Pancreas (tissue), 10 donors: ENCODE results near the gene RAB24. TPM values are rescaled to one million over a fixed set of nuclear protein-coding genes. Genes with fewer than 3 reads are reported as not detected.

Experiments used
- ATAC-seq, 4 donors: fragments of 200-7000 bp; cut with Tn5 transposase; one replicate each; pipeline versions ENCODE4 v1.8.0 to v1.9.1; 2020; ENCODE audit warnings: mild to moderate bottlenecking in 4 of 4, moderate library complexity in 4 of 4
- DNase-seq, 6 donors: peaks; one replicate each; pipeline ENCODE4 v3.0.0-alpha.2; 2020
- FAIRE-seq: peaks from 2 replicates; lab custom pipeline; 2012; peaks lifted over from hg19 to GRCh38; lab: Jason Lieb, UNC
- H3K27ac ChIP-seq, 4 donors: fragments of 200-600 bp; sonication (generic); 1 replicate in 3 of 4; 2 replicates in 1 of 4; pipeline versions ENCODE4 v1.5.0 to v1.8.0; 2020
- H3K27me3 ChIP-seq, 4 donors: fragments of 200-600 bp; one replicate each; pipeline ENCODE4 v1.8.0; 2021
- H3K36me3 ChIP-seq, 3 donors: fragments of 200-600 bp; sonication (generic) in 1 of 3; one replicate each; pipeline versions ENCODE4 v1.5.0 to v1.8.0; 2020 to 2021
- H3K4me1 ChIP-seq, 3 donors: fragments of 200-600 bp; one replicate each; pipeline ENCODE4 v1.8.0; 2021
- H3K4me3 ChIP-seq, 4 donors: fragments of 200-600 bp; sonication (generic) in 2 of 4; one replicate each; pipeline versions ENCODE4 v1.5.0 to v1.8.0; 2020 to 2021
- H3K9me3 ChIP-seq, 4 donors: fragments of 200-600 bp; one replicate each; pipeline ENCODE4 v1.8.0; 2021
- WGBS, 2 donors: extraction: QIAGEN DNeasy Blood & Tissue Kit; methylation state at CpG; one replicate each; pipeline ENCODE4 v1.1.7; 2013; 5-methylcytosine and 5-hydroxymethylcytosine counted together
- intact Hi-C, 3 donors: fragments of 100-400 bp; cut with DNase I; formaldehyde crosslinking; loops; one replicate each; pipeline versions ENCODE4 v1.11.1 to v1.14.2; 2022
- polyA plus RNA-seq, 2 donors: library from polyadenylated mRNA; stranded (reverse); fragments of 200-250 nt; gene quantifications; one replicate each; pipeline ENCODE4 v1.2.3, GENCODE V29; 2013
- total RNA-seq, 6 donors: library from RNA; stranded (reverse); fragmentation: NEBNext Ultra II Directional in 4 of 6; extraction: Animal tissue kit (Norgen Biotek cat#: 25700) in 4 of 6; gene quantifications; one replicate each; pipeline versions ENCODE4 v1.2.1 to v1.2.4, GENCODE V29; 2021 to 2023
- TF ChIP-seq, protein P1 (sequence below), 4 donors: fragments of 200-600 bp; sonication (generic) in 3 of 4; IDR thresholded peaks; one replicate each; pipeline versions ENCODE4 v1.5.0 to v1.8.0; 2021; ENCODE audit warnings: antibody characterized with exemption in 4 of 4
- donor health status: healthy with polysubstance abuse.
- donor health status: DM: no; HTN: no; CAD: no; lungs with moderate emphysema.
- donor health status: DM: no; HTN: no; CAD: no.
- donor health status: control.
- donor health status: control.
- donor health status: Bipolar disorder and iron deficiency.
- donor health status: DM: yes; HTN: yes; CAD: no.
- donor health status: DM: no; HTN: no; CAD: no.
- donor health status: DM: no; HTN: no; CAD: no.
- donor health status: DM: yes; HTN: yes; CAD: no.

RAB24 gene
- total and polyA plus RNA-seq, 8 donors, result 34.5 to 160 (median 38.6) TPM

DNA sequence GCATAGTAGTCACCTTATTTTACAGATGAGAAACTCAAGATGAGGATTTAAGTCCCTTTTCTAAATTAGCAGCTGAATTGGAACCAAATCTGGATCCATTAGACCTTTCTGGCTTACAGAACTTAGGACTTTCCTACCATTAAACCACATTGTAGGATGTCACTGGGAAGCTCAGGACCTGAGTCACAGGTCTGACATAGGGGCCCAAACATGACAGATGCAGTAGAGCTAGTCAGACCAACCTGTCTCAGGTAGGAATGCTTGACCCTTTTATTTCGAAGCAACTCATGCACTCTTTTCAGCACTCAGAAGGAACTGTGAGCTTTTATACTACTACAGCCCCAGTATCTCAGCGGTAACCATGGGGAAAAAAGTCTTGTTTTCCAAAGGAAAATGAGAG, 2.6 kb downstream of the RAB24 start:
- Histone ChIP-seq H3K27me3 (no peaks in the 10 kb centered on the region), H3K4me3 (peak overlapping the region in 1 of 4 donors; percentile 8), H3K27ac (peak overlapping the region; percentile 85 to 89 (median 86)), H3K36me3 (peaks cover 0 to 2% (median 0%) of the 10 kb centered on the region in 3 donors), H3K4me1 (peaks cover 27 to 47% (median 30%) of the 10 kb centered on the region in 3 donors), H3K9me3 (no peaks in the 10 kb centered on the region)
- TF ChIP-seq, protein P1, sequence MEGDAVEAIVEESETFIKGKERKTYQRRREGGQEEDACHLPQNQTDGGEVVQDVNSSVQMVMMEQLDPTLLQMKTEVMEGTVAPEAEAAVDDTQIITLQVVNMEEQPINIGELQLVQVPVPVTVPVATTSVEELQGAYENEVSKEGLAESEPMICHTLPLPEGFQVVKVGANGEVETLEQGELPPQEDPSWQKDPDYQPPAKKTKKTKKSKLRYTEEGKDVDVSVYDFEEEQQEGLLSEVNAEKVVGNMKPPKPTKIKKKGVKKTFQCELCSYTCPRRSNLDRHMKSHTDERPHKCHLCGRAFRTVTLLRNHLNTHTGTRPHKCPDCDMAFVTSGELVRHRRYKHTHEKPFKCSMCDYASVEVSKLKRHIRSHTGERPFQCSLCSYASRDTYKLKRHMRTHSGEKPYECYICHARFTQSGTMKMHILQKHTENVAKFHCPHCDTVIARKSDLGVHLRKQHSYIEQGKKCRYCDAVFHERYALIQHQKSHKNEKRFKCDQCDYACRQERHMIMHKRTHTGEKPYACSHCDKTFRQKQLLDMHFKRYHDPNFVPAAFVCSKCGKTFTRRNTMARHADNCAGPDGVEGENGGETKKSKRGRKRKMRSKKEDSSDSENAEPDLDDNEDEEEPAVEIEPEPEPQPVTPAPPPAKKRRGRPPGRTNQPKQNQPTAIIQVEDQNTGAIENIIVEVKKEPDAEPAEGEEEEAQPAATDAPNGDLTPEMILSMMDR (IDR thresholded peaks at IDR 0.05), result no peak
- intact Hi-C loops, result loop anchor here in 1 of 3 donors (10.0 kb wide), 1 partner anchor 186 kb away; no protein-coding TSS in a partner anchor
- FAIRE-seq, result no peak
- 63 to 75% methylated on average over 2 of the region's 2 CpGs for WGBS, 2 donors
- DNase-seq, result no peak
- ATAC-seq, result no peak

DNA sequence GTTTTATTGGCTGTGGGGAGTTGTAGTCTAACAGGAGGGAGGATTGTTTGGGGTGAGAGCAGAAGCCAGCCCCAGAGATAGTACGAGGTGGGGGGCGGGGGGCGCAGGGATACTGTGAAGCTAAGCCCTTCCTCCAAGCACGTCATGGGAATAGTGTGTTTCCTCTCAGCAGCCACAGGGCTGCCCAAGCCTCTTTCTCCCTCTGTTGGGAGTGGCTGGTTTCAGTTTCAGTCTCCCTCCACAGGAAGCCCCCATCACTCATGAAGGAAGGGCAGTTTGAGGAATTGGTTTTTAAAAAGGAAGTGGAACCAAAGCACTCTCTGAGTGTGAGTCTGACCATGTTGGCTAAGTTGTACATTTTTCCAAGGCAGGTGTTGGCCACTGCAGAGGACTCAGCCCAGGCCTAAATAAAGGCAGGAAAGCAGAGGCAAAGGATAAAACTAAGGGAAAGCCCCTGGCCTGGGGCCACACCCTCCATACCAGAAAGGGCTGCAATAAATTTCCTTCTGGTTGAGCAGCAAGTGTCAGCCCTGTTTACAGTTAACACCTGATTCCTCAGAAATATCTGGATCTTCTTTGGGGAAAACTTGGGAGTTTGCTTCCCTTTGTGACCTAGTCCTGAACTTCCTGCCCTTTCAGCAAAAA, 3.2 kb downstream of the RAB24 start:
- TF ChIP-seq, protein P1 (IDR thresholded peaks at IDR 0.05), result no peak
- no peaks in the 10 kb centered on the region for H3K9me3 ChIP-seq
- peak overlapping the region; percentile 85 to 89 (median 86) for H3K27ac ChIP-seq
- H3K27me3 ChIP-seq, result no peaks in the 10 kb centered on the region
- peak in 2 of 4 donors; percentile 11 to 16 for ATAC-seq
- DNase-seq, result peak in 1 of 6 donors; percentile 68
- peaks cover 23 to 45% (median 26%) of the 10 kb centered on the region in 3 donors for H3K4me1 ChIP-seq
- H3K4me3 ChIP-seq, result no peak overlapping the region
- WGBS, 2 donors, result 59 to 64% methylated on average over 4 of the region's 4 CpGs
- intact Hi-C loops, result loop anchor here in 1 of 3 donors (10.0 kb wide), 1 partner anchor 186 kb away; no protein-coding TSS in a partner anchor
- peaks cover 0 to 8% (median 0%) of the 10 kb centered on the region in 3 donors for H3K36me3 ChIP-seq
- FAIRE-seq, result no peak

DNA sequence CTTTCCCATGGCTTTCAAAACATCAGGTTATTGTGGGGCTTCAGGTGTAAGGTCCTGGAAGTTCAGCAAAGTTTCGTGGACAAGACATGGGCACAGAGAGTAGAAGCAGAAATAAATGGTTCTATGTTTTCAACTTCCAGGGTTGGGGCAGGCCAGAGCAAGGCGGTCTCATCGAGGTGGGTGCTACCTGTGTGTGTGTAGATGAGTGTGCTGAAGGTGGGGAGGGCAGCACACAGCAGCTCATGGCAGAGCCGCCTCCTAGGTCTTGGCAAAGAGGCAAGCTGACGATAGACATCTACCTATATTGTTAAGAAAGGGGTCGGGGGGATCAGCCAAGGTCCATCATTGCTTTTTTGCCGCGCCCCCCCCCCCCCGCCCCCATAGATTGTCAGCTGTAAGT, 3.8 kb downstream of the RAB24 start:
- H3K36me3 ChIP-seq, result peaks cover 0 to 15% (median 4%) of the 10 kb centered on the region in 3 donors
- H3K27ac ChIP-seq, result peak overlapping the region in 2 of 4 donors; percentile 85 to 89
- H3K9me3 ChIP-seq, result no peaks in the 10 kb centered on the region
- FAIRE-seq (no peak), ATAC-seq (no peak), DNase-seq (no peak)
- intact Hi-C loops, result loop anchor here in 2 of 3 donors (10.0 kb wide), 2 partner anchors 165 to 185 kb away; partner anchors contain the start of gene NSD1 (in 1 of the 2)
- no peaks in the 10 kb centered on the region for H3K27me3 ChIP-seq
- peaks cover 20 to 39% (median 22%) of the 10 kb centered on the region in 3 donors for H3K4me1 ChIP-seq
- WGBS, 2 donors, result 82 to 84% methylated on average over 9 of the region's 9 CpGs
- TF ChIP-seq, protein P1 (IDR thresholded peaks at IDR 0.05), result no peak
- H3K4me3 ChIP-seq, result no peak overlapping the region

DNA sequence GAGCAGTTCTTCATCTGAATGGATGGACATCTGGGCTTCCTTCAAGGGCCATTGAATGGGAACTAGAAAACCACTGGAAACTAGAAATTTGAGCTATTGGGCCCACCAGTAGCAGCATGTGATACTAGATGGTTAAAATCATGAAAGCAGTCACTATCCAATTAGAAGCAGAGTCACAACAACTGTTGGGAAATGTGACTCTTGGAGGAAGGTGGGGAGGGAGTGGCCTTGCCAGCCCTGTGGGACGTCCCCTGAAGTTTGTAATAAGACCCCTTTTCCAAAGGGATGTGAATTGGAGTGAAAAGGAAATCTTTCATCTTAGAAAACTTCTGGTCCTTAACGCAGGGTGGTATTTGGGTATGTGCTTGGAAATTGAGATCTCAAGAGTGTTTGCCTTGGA, 5.6 kb downstream of the RAB24 start:
- Histone ChIP-seq H3K27me3 (no peaks in the 10 kb centered on the region), H3K9me3 (no peaks in the 10 kb centered on the region), H3K4me1 (peaks cover 19 to 36% (median 22%) of the 10 kb centered on the region in 3 donors), H3K27ac (peak overlapping the region in 1 of 4 donors; percentile 89), H3K4me3 (no peak overlapping the region), H3K36me3 (peaks cover 0 to 32% (median 15%) of the 10 kb centered on the region in 3 donors)
- WGBS, 2 donors, result 93 to 94% methylated on average over 2 of the region's 2 CpGs
- ATAC-seq (no peak), FAIRE-seq (no peak), DNase-seq (no peak)
- intact Hi-C loops, result loop anchor here in 1 of 3 donors (10.0 kb wide), 1 partner anchor 163 kb away; the partner anchor contains the start of gene NSD1
- TF ChIP-seq, protein P1 (IDR thresholded peaks at IDR 0.05), result no peak
